Thymus (tissue), 11 donors: Measurements from ENCODE around the gene SLC16A10. TPM values are rescaled to one million over a fixed set of nuclear protein-coding genes. Genes with fewer than 3 reads are reported as not detected.
"Not testable (repeated sequence)": the region's sequence is repeated elsewhere in the genome, so short reads cannot be mapped to it uniquely, and the experiment has no call there.

Experiments used
- DNase-seq, 9 donors: peaks; one replicate each; pipeline ENCODE4 v3.0.0-alpha.2; 2013; ENCODE audit warnings: low spot score in 9 of 9, low read depth in 6 of 9, missing footprints in 1 of 9
- H3K27ac ChIP-seq, 2 donors: one replicate each; pipeline ENCODE4 v1.5.1; 2013; ENCODE audit warnings: control low read depth in 1 of 2, low read depth in 1 of 2, low read length in 1 of 2, mild to moderate bottlenecking in 1 of 2, moderate library complexity in 1 of 2
- H3K27me3 ChIP-seq, 2 donors: one replicate each; pipeline ENCODE4 v1.5.1; 2013; ENCODE audit warnings: low read length in 1 of 2; ENCODE audit not compliant: control insufficient read depth in 2 of 2, insufficient read depth in 1 of 2
- H3K36me3 ChIP-seq, 2 donors: one replicate each; pipeline ENCODE4 v1.5.1; 2013; ENCODE audit warnings: low read length in 1 of 2, mild to moderate bottlenecking in 1 of 2, moderate library complexity in 1 of 2; ENCODE audit not compliant: control insufficient read depth in 2 of 2, insufficient read depth in 2 of 2
- H3K4me1 ChIP-seq, 2 donors: one replicate each; pipeline ENCODE4 v1.5.1; 2013; ENCODE audit warnings: low read length in 2 of 2; ENCODE audit not compliant: control insufficient read depth in 2 of 2, insufficient read depth in 2 of 2
- H3K4me3 ChIP-seq, 2 donors: one replicate each; pipeline ENCODE4 v1.5.1; 2013; ENCODE audit warnings: low read length in 2 of 2, control low read depth in 1 of 2, mild to moderate bottlenecking in 1 of 2
- H3K9me3 ChIP-seq, 2 donors: one replicate each; pipeline ENCODE4 v1.5.1; 2013; ENCODE audit warnings: low read length in 1 of 2, mild to moderate bottlenecking in 1 of 2; ENCODE audit not compliant: control insufficient read depth in 2 of 2, insufficient read depth in 1 of 2
- WGBS: extraction: QIAGEN DNeasy Blood & Tissue Kit; methylation state at CpG from one replicate; pipeline ENCODE4 v1.1.7; 2013; 5-methylcytosine and 5-hydroxymethylcytosine counted together
- polyA plus RNA-seq: library from polyadenylated mRNA; stranded (reverse); fragments of 200-250 nt; gene quantifications from one replicate; pipeline ENCODE4 v1.2.3, GENCODE V29; 2013
- total RNA-seq: library from RNA; stranded (reverse); fragments of 120-200 nt; gene quantifications from one replicate; pipeline ENCODE4 v1.2.4, GENCODE V29; 2013
- donor health status: healthy.

Gene SLC16A10
- total and polyA plus RNA-seq, 2 donors: 15.0 to 20.0 TPM

- no peak for DNase-seq
- H3K27ac ChIP-seq: no peak overlapping the region
- H3K4me3 ChIP-seq: no peak overlapping the region
- WGBS: 95% methylated on average over 5 of the region's 5 CpGs
- H3K9me3 ChIP-seq: no peaks in the 10 kb centered on the region
- no peaks in the 10 kb centered on the region for H3K27me3 ChIP-seq
- peaks cover 8 to 11% of the 10 kb centered on the region in 2 donors for H3K4me1 ChIP-seq
- H3K36me3 ChIP-seq: peaks cover 0 to 2% of the 10 kb centered on the region in 2 donors
Measured at GRCh38 chr6:111061508-111061907, 25.8 kb upstream of the SLC16A10 start.

DNA sequence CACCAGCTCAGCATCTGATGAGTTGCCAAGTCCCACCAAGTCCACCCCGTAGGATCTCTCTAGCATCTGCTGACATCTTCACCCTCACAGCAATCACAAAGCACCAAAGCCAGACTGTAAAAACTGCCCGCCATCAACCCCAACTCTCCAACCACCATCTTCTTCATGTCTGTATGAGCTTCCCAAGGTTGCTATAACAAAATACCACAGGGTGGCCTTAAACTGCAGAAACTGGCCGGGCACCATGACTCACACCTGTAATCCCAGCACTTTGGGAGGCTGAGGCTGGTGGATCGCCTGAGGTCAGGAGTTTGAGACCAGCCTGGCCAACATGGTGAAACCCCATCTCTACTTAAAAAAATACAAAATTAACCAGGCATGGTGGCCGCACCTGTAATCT, 25.3 kb upstream of the SLC16A10 start:
- DNase-seq, H3K27ac ChIP-seq, H3K36me3 ChIP-seq, H3K27me3 ChIP-seq, H3K4me3 ChIP-seq, H3K9me3 ChIP-seq: not testable (repeated sequence)
- H3K4me1 ChIP-seq: peaks cover 9 to 14% of the 10 kb centered on the region in 2 donors
- 86% methylated on average over 5 of the region's 5 CpGs for WGBS

DNA sequence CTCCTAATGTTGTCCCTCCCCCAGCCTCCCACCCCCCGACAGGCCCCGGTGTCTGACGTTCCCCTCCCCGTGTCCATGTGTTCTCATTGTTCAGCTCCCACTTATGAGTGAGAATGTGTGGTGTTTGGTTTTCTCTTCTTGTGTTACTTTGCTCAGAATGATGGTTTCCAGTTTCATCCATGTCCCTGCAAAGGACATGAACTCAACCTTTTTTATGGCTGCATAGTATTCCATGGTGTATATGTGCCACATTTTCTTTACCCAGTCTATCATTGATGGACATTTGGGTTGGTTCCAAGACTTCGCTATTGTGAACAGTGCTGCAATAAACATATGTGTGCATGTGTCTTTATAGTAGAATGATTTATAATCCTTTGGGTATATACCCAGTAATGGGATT, 24.4 kb upstream of the SLC16A10 start:
- not testable (repeated sequence) for H3K36me3 ChIP-seq, H3K4me3 ChIP-seq, H3K27ac ChIP-seq, H3K27me3 ChIP-seq, H3K9me3 ChIP-seq, DNase-seq
- H3K4me1 ChIP-seq: peaks cover 9 to 14% of the 10 kb centered on the region in 2 donors
- WGBS: 98% methylated on average over 5 of the region's 5 CpGs

- Histone ChIP-seq H3K4me3 (no peak overlapping the region), H3K27me3 (no peaks in the 10 kb centered on the region), H3K9me3 (no peaks in the 10 kb centered on the region), H3K4me1 (peaks cover 9 to 14% of the 10 kb centered on the region in 2 donors), H3K27ac (no peak overlapping the region), H3K36me3 (peaks cover 0 to 2% of the 10 kb centered on the region in 2 donors)
- 95% methylated on average over 8 of the region's 8 CpGs for WGBS
- no peak for DNase-seq
Measured at GRCh38 chr6:111068109-111068865, 19.0 kb upstream of the SLC16A10 start.

- DNase-seq: no peak
- Histone ChIP-seq H3K9me3 (no peaks in the 10 kb centered on the region), H3K27ac (no peak overlapping the region), H3K4me1 (peaks cover 9 to 14% of the 10 kb centered on the region in 2 donors), H3K36me3 (peaks cover 0 to 2% of the 10 kb centered on the region in 2 donors), H3K27me3 (no peaks in the 10 kb centered on the region), H3K4me3 (no peak overlapping the region)
- 84% methylated on average over 2 of the region's 2 CpGs for WGBS
Measured at GRCh38 chr6:111068866-111069234, 18.5 kb upstream of the SLC16A10 start.

DNA sequence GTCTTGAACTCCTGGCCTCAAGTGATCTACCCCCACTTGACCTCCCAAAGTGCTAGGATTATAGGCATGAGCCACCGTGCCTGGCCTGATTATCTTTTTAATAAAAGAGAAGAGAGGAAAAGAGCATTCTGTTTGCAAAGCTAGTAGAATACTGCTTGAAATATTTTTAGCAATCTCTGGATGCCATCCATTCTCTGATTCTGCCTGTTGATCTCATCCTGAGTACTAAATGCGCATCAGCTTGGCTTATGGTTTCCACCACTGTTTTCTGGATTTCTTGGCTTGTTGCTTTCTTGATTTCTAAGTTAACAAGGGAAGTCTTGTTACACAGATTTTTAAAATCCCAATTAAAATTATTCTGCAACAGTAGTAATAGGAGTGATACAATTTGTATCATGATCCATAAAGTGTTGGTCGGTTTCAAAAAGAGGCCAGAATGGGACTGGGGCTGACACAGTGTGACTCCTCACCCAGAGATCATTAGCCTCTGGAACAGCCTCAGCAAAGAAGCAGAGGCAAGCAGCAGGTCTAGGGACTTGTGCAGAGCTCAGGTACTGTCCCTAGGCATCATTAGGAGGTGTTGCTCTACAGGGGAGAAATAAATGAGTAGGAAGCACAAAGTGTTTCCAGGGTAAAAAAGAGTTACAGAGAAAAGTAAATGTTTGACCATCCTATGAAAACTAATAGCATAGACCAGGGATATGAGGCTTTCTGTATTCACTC, 17.8 kb upstream of the SLC16A10 start:
- WGBS: 96% methylated on average over 3 of the region's 3 CpGs

DNA sequence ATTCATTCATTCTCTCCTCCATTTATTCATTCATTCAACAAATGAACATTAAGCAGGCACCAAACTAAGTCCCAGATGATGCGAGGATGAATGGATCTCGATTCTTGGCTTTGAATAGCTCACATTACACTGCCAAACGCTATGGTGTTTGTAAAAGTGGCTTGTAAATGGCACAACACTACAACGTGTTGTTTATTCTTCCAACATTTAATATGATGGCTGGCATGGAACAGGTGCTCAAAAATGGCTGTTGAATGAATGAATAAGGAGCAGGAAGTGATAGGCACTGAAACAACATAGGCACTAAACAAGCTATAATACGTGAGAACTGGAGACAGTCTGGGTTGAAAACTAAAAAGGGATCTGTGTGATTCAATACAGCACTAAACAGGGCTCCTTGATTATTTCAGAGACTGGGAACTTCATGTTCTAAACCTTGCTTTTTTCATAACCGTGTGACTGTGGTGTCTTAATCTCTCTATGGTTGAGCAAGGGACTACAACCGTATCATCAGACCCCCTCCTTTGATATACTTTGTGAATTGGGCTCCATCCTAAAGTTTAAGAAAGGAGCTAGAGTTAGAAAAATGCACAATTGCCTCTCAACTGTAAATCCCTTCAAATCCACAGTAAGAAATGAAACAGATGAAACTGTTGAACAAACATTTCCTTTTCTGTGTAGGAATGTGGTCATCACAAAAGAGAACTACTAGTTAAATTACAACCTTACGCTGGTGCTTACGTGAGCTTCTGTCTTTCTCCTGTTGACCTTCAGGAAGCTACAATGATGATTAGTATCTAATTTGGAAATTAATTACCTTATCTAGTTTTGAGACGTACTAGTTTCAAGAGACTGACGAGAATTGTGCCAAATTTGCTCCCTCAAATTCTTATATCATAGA, 16.9 kb upstream of the SLC16A10 start:
- peaks cover 9 to 14% of the 10 kb centered on the region in 2 donors for H3K4me1 ChIP-seq
- H3K36me3 ChIP-seq: no peaks in the 10 kb centered on the region
- 91% methylated on average over 11 of the region's 11 CpGs for WGBS
- H3K9me3 ChIP-seq: no peaks in the 10 kb centered on the region
- no peaks in the 10 kb centered on the region for H3K27me3 ChIP-seq
- no peak overlapping the region for H3K4me3 ChIP-seq
- no peak overlapping the region for H3K27ac ChIP-seq
- no peak for DNase-seq

More for the DNA sequence above, 17.8 kb upstream of the SLC16A10 start:
- DNase-seq: no peak
- no peak overlapping the region for H3K27ac ChIP-seq
- peaks cover 0 to 2% of the 10 kb centered on the region in 2 donors for H3K36me3 ChIP-seq
- no peaks in the 10 kb centered on the region for H3K27me3 ChIP-seq
- H3K4me3 ChIP-seq: no peak overlapping the region
- peaks cover 9 to 14% of the 10 kb centered on the region in 2 donors for H3K4me1 ChIP-seq
- no peaks in the 10 kb centered on the region for H3K9me3 ChIP-seq

DNA sequence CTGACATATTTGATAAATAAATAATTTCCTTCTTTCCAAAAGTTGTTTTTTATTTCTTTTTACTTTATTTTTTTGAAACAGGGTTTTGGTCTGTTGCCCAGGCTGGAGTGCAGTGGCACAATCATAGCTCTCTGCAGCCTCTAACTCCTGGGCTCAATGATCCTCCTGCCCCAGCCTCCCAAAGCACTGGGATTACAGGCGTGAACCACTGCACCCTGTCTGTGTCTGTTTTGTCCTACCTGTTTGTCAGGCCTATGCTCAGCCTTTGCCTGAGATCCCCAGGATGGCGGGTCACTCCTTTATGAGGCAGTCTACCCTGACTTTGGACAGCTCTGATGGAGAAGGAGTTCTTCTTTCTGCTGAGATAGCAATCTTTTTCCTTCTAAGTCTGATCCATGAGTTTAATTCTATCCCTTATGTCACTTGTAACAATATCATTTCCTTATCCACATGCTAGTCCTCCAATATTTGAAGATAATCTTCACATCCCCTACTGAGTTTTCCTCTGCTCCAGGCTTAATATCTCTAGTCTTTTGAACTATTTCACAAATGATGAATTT, 14.4 kb upstream of the SLC16A10 start:
- no peaks in the 10 kb centered on the region for H3K36me3 ChIP-seq
- no peak for DNase-seq
- H3K4me1 ChIP-seq: no peaks in the 10 kb centered on the region
- no peaks in the 10 kb centered on the region for H3K9me3 ChIP-seq
- no peaks in the 10 kb centered on the region for H3K27me3 ChIP-seq
- no peak overlapping the region for H3K27ac ChIP-seq
- no peak overlapping the region for H3K4me3 ChIP-seq
- 96% methylated on average over 2 of the region's 2 CpGs for WGBS
